CD4-positive, alpha-beta T cell (primary cell): ENCODE measurements around the gene SH3BP2. TPM values are rescaled to one million over a fixed set of nuclear protein-coding genes. Genes with fewer than 3 reads are reported as not detected.

Experiments
- ATAC-seq: fragments of 200-7000 bp; cut with Tn5 transposase; one replicate; pipeline ENCODE4 v1.10.0; 2022; ENCODE audit warnings: mild to moderate bottlenecking; ENCODE audit not compliant: poor library complexity
- CTCF ChIA-PET: fragments of 350-600 bp; sonication (Branson Sonifier 250); formaldehyde crosslinking; loops from one replicate; lab custom pipeline; 2021; ENCODE audit warnings: antibody characterized with exemption, inconsistent platforms; lab: Charles Lee
- POLR2A ChIA-PET: fragments of 350-600 bp; sonication (Branson Sonifier 250); formaldehyde crosslinking; loops from one replicate; lab custom pipeline; 2021; ENCODE audit warnings: antibody characterized with exemption, inconsistent platforms; lab: Charles Lee
- DNase-seq, 14 experiments: peaks; one replicate each; pipeline ENCODE4 v3.0.0-alpha.2; 2013 to 2020; ENCODE audit warnings: mixed read lengths in 2 of 14
- H3K27ac ChIP-seq, 2 donors: one replicate each; pipeline versions ENCODE4 v1.5.1 to v1.7.0; 2013; ENCODE audit warnings: low read length in 2 of 2, low read depth in 1 of 2, mild to moderate bottlenecking in 1 of 2
- H3K27me3 ChIP-seq, 2 experiments: 1 replicate in 1 of 2; 2 replicates in 1 of 2; pipeline versions ENCODE4 v1.6.1 to v1.7.0; 2013; ENCODE audit warnings: low read length in 2 of 2, control low read depth in 1 of 2, mild to moderate bottlenecking in 1 of 2, moderate library complexity in 1 of 2; ENCODE audit not compliant: insufficient read depth in 2 of 2, control insufficient read depth in 1 of 2
- H3K36me3 ChIP-seq: one replicate; pipeline ENCODE4 v1.6.1; 2013; ENCODE audit warnings: low read length, control low read depth; ENCODE audit not compliant: insufficient read depth
- H3K4me1 ChIP-seq: one replicate; pipeline ENCODE4 v1.6.1; 2013; ENCODE audit warnings: low read length, control low read depth; ENCODE audit not compliant: insufficient read depth
- H3K4me3 ChIP-seq: one replicate; pipeline ENCODE4 v1.5.1; 2013; ENCODE audit warnings: mild to moderate bottlenecking, low read length, moderate library complexity
- H3K9me3 ChIP-seq, 2 experiments: 1 replicate in 1 of 2; 2 replicates in 1 of 2; pipeline versions ENCODE4 v1.6.1 to v1.7.0; 2013; ENCODE audit warnings: low read length in 2 of 2, mild to moderate bottlenecking in 2 of 2, control low read depth in 1 of 2, moderate library complexity in 1 of 2; ENCODE audit not compliant: control insufficient read depth in 1 of 2, insufficient read depth in 1 of 2
- H3K27ac Mint-ChIP-seq: one replicate; pipeline ENCODE4 v1.8.0; 2020; ENCODE audit warnings: mixed read lengths
- H3K27me3 Mint-ChIP-seq: one replicate; pipeline ENCODE4 v1.8.0; 2021; ENCODE audit warnings: mixed read lengths
- H3K36me3 Mint-ChIP-seq: one replicate; pipeline ENCODE4 v1.8.0; 2021; ENCODE audit warnings: low read depth, mixed read lengths
- H3K4me1 Mint-ChIP-seq: one replicate; pipeline ENCODE4 v1.8.0; 2021; ENCODE audit warnings: low read depth, mixed read lengths
- H3K4me3 Mint-ChIP-seq: one replicate; pipeline ENCODE4 v1.8.0; 2020; ENCODE audit warnings: mild to moderate bottlenecking, mixed read lengths
- H3K9me3 Mint-ChIP-seq: one replicate; pipeline ENCODE4 v1.8.0; 2020; ENCODE audit warnings: mixed read lengths
- CTCF ChIP-seq: fragments of 200-600 bp; IDR thresholded peaks from one replicate; pipeline ENCODE4 v1.8.0; 2022; ENCODE audit warnings: antibody characterized with exemption, mild to moderate bottlenecking
- intact Hi-C, 2 experiments: fragments of 100-400 bp; cut with DNase I in 1 of 2; cut with micrococcal nuclease in 1 of 2; formaldehyde crosslinking; loops; one replicate each; pipeline versions ENCODE4 v1.15.1 to v1.9.0; 2023 to 2025; cut with DNase I, micrococcal nuclease
- total RNA-seq, 174 experiments: library from RNA in 2 of 174; stranded (reverse) in 2 of 174; gene quantifications; one replicate each; pipeline ENCODE4 v1.2.3 and lab custom pipeline; 2021 to 2026

SH3BP2 gene
- total RNA-seq, 2 experiments from 2014 or later = 30.1 to 30.5 TPM

GRCh38 chr4:2817137-2817536, 24.3 kb downstream of the SH3BP2 start:
- Histone ChIP-seq H3K27ac (peak overlapping the region in 1 of 2 donors; percentile 38), H3K4me1 (peaks cover 80% of the 10 kb centered on the region), H3K27me3 (no peaks in the 10 kb centered on the region), H3K9me3 (no peaks in the 10 kb centered on the region), H3K4me3 (peak overlapping the region; percentile 51), H3K36me3 (peaks cover 20% of the 10 kb centered on the region)
- Mint-ChIP-seq H3K9me3 (no peaks in the 10 kb centered on the region), H3K27ac (peak overlapping the region; percentile 83), H3K4me3 (peak overlapping the region; percentile 85), H3K4me1 (peaks cover 69% of the 10 kb centered on the region), H3K36me3 (peaks cover 15% of the 10 kb centered on the region), H3K27me3 (no peaks in the 10 kb centered on the region)
- CTCF ChIA-PET = no interaction called here
- intact Hi-C loops = loop anchor here in 1 of 2 experiments (10.0 kb wide), 1 partner anchor 52 kb away; no protein-coding TSS in a partner anchor
- TF ChIP-seq CTCF = no peak
- no peak for ATAC-seq
- POLR2A ChIA-PET = interaction anchor here (1.0 to 1.7 kb wide), 3 partner anchors 19 to 37 kb away, joined by 3 to 4 read pairs (median 4); no protein-coding TSS in a partner anchor
- DNase-seq = no peak

DNA sequence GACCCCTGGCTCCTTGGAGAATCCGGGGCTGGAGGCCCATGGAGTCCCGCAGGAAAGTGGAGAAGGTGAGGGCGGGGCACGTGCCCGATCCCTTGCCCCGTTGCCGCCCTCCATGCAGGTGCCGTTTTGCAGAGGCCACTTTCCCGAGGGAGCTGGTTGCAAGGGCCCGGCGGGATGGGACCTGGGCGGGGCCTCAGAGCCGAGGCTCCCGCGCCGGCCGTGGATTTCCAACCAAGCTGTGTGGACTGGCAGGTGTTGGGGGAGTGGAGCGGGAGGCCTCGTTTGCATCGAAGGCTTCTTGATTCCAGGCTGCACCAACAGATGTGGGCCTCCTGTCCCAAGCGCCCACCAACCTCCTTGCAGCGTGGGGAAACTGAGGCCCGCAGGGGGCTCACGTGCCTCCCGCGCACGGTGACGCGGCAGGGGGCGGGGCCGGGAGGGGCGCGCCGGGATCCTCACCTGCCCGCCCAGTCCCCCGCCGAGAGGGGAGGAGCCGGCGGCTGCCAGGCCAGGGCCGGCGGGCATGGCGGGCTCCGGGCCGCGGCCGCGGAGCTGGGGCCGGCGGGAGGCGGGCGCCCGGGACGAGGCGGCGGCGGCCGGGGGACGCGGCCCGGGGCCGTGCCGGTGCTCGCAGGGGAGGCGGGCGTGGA, 24.9 kb downstream of the SH3BP2 start:
- H3K27me3 ChIP-seq = no peaks in the 10 kb centered on the region
- Mint-ChIP-seq H3K4me3 (peak overlapping the region; percentile 85), H3K9me3 (no peaks in the 10 kb centered on the region), H3K27me3 (no peaks in the 10 kb centered on the region), H3K27ac (peak overlapping the region; percentile 83), H3K4me1 (peaks cover 66% of the 10 kb centered on the region), H3K36me3 (peaks cover 22% of the 10 kb centered on the region)
- H3K9me3 ChIP-seq = no peaks in the 10 kb centered on the region
- POLR2A ChIA-PET = interaction anchor here (0.8 to 1.7 kb wide), 5 partner anchors 18 to 37 kb away, joined by 3 to 6 read pairs (median 4); no protein-coding TSS in a partner anchor
- peaks cover 78% of the 10 kb centered on the region for H3K4me1 ChIP-seq
- CTCF ChIA-PET = no interaction called here
- TF ChIP-seq CTCF = no peak
- ATAC-seq (peak; percentile 64), DNase-seq (peak in 8 of 14 experiments; percentile 29 to 60 (median 44))
- H3K27ac ChIP-seq = no peak overlapping the region
- H3K36me3 ChIP-seq = peaks cover 27% of the 10 kb centered on the region
- intact Hi-C loops = loop anchor here (2.0 to 10.0 kb wide), 2 partner anchors 19 to 53 kb away; no protein-coding TSS in a partner anchor
- H3K4me3 ChIP-seq = peak overlapping the region; percentile 51

DNA sequence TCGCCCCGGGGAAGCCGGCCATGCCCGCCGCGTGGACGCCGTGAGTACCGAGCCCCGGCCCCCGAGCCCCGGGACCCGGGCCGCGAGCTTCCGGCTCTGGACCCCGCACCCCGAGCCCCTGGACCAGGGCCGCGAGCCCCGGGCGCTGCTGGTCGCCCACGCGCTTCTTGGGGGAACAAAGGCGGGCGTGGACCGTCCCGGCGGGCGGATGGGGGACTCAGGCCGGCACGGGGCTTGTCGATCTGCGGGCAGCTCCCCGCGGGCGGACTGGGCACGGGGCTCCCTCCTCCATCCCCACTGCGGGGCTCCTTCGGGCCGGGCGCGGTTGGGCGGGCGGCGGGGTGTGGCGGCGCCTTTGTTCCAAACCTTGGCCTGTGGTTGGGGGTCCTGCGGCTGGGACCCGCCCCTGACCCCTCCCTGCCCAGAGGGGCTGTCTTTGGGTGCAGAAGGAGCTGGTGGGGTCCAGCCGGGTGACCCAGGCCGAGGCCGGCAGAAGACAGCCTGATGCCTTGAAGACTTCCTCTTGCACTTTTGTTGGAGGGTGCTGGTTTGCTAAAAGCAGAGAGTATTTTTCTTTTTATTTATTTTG, 25.6 kb downstream of the SH3BP2 start:
- H3K4me1 Mint-ChIP-seq = peaks cover 60% of the 10 kb centered on the region
- H3K36me3 ChIP-seq = peaks cover 33% of the 10 kb centered on the region

More for the DNA sequence above, 25.6 kb downstream of the SH3BP2 start:
- peak; percentile 16 for ATAC-seq
- Histone ChIP-seq H3K9me3 (no peaks in the 10 kb centered on the region), H3K27me3 (no peaks in the 10 kb centered on the region), H3K4me3 (peak overlapping the region; percentile 41), H3K27ac (no peak overlapping the region), H3K4me1 (peaks cover 72% of the 10 kb centered on the region)
- peaks cover 26% of the 10 kb centered on the region for H3K36me3 Mint-ChIP-seq
- intact Hi-C loops = loop anchor here (2.0 to 10.0 kb wide), 2 partner anchors 18 to 54 kb away; no protein-coding TSS in a partner anchor
- H3K9me3 Mint-ChIP-seq = no peaks in the 10 kb centered on the region
- DNase-seq = no peak
- TF ChIP-seq CTCF = no peak
- peak overlapping the region; percentile 63 for H3K4me3 Mint-ChIP-seq
- no peaks in the 10 kb centered on the region for H3K27me3 Mint-ChIP-seq
- POLR2A ChIA-PET = interaction anchor here (0.8 to 1.7 kb wide), 5 partner anchors 17 to 44 kb away, joined by 3 to 6 read pairs (median 3); no protein-coding TSS in a partner anchor
- no peak overlapping the region for H3K27ac Mint-ChIP-seq
- CTCF ChIA-PET = no interaction called here
